ENCODE data around the gene ESPL1.

The ESPL1 gene

GRCh38 chr12:53231671-53231920 lies 36.5 kb upstream of the ESPL1 start:
- DNase-seq (ENCODE audit: low spot score): no peak

GRCh38 chr12:53231921-53232645 lies 36.0 kb upstream of the ESPL1 start, which contains the start of gene RARG:
Gene RARG, minus strand, starts transcription at chr12:53232209. Its CDS starts 4,664 bp downstream, at chr12:53227545.
- DNase-seq (ENCODE audit: low spot score): peak; percentile 40

- peak; percentile 44 for DNase-seq (ENCODE audit: low spot score)
Observed at GRCh38 chr12:53232646-53233461, 35.2 kb upstream of the ESPL1 start.

- DNase-seq (ENCODE audit: low spot score): no peak
Observed at GRCh38 chr12:53233671-53234121, 34.4 kb upstream of the ESPL1 start.

- DNase-seq (ENCODE audit: low spot score): no peak
Observed at GRCh38 chr12:53234271-53234914, 33.7 kb upstream of the ESPL1 start.

GRCh38 chr12:53235164-53235563 lies 32.9 kb upstream of the ESPL1 start:
- DNase-seq (ENCODE audit: low spot score): no peak

- DNase-seq (ENCODE audit: low spot score): no peak
Observed at GRCh38 chr12:53235742-53236442, 32.2 kb upstream of the ESPL1 start.

- DNase-seq (ENCODE audit: low spot score): no peak
Observed at GRCh38 chr12:53236443-53237111, 31.5 kb upstream of the ESPL1 start.

GRCh38 chr12:53239643-53240258 lies 28.3 kb upstream of the ESPL1 start:
- DNase-seq (ENCODE audit: low spot score): no peak

GRCh38 chr12:53241623-53242412 lies 26.3 kb upstream of the ESPL1 start:
- DNase-seq (ENCODE audit: low spot score): no peak

GRCh38 chr12:53244337-53244736 lies 23.8 kb upstream of the ESPL1 start:
- DNase-seq (ENCODE audit: low spot score): no peak

GRCh38 chr12:53245286-53245685 lies 22.8 kb upstream of the ESPL1 start:
- DNase-seq (ENCODE audit: low spot score): no peak

GRCh38 chr12:53251477-53252348 lies 16.4 kb upstream of the ESPL1 start:
- peak; percentile 82 for DNase-seq (ENCODE audit: low spot score)

GRCh38 chr12:53252349-53252916 lies 15.7 kb upstream of the ESPL1 start:
- no peak for DNase-seq (ENCODE audit: low spot score)

- DNase-seq (ENCODE audit: low spot score): no peak
Observed at GRCh38 chr12:53253298-53253697, 14.8 kb upstream of the ESPL1 start.

- DNase-seq (ENCODE audit: low spot score): no peak
Observed at GRCh38 chr12:53254816-53255545, 13.1 kb upstream of the ESPL1 start.

GRCh38 chr12:53255996-53256395 lies 12.1 kb upstream of the ESPL1 start:
- DNase-seq (ENCODE audit: low spot score): no peak
